Gastrocnemius medialis (tissue), 4 donors: ENCODE results near the gene TPD52L1. TPM values are rescaled to one million over a fixed set of nuclear protein-coding genes. Genes with fewer than 3 reads are reported as not detected.

ENCODE experiments used
- ATAC-seq, 2 donors: fragments of 150-250 bp; one replicate each; pipeline ENCODE4 v1.9.1; 2016
- DNase-seq, 2 donors: peaks; one replicate each; pipeline ENCODE4 v3.0.0-alpha.2; 2019
- H3K27ac ChIP-seq, 4 donors: fragments of 200-600 bp; sonication (generic); 1 replicate in 1 of 4; 2 replicates in 3 of 4; pipeline ENCODE4 v1.5.1; 2016 to 2018; ENCODE audit warnings: mild to moderate bottlenecking in 2 of 4, moderate library complexity in 1 of 4
- H3K27me3 ChIP-seq, 3 donors: fragments of 200-600 bp; sonication (generic) in 2 of 3; 1 replicate in 1 of 3; 2 replicates in 2 of 3; pipeline versions ENCODE4 v1.5.1 to v1.6.0; 2016 to 2019; ENCODE audit warnings: mild to moderate bottlenecking in 1 of 3, moderate library complexity in 1 of 3
- H3K36me3 ChIP-seq, 2 donors: fragments of 200-600 bp; sonication (generic) in 1 of 2; one replicate each; pipeline ENCODE4 v1.5.1; 2017 to 2018
- H3K4me1 ChIP-seq, 2 donors: fragments of 200-600 bp; sonication (generic) in 1 of 2; one replicate each; pipeline ENCODE4 v1.5.1; 2016 to 2017; ENCODE audit warnings: mild to moderate bottlenecking in 2 of 2
- H3K4me3 ChIP-seq, 4 donors: fragments of 200-600 bp; sonication (generic) in 3 of 4; 1 replicate in 1 of 4; 2 replicates in 3 of 4; pipeline ENCODE4 v1.5.1; 2016 to 2019; ENCODE audit warnings: mild to moderate bottlenecking in 2 of 4
- H3K9me3 ChIP-seq, 3 donors: fragments of 200-600 bp; sonication (generic) in 2 of 3; 1 replicate in 1 of 3; 2 replicates in 2 of 3; pipeline ENCODE4 v1.5.1; 2016 to 2019
- CTCF ChIP-seq, 5 experiments: fragments of 450-650 bp in 3 of 5; fragments of 200-600 bp in 2 of 5; sonication (generic) in 2 of 5; IDR thresholded peaks in 4 of 5; conservative IDR thresholded peaks in 1 of 5; 1 replicate in 4 of 5; 2 replicates in 1 of 5; pipeline ENCODE4 v1.5.1; 2016 to 2019; ENCODE audit warnings: antibody characterized with exemption in 5 of 5, mild to moderate bottlenecking in 3 of 5, moderate library complexity in 3 of 5
- POLR2A ChIP-seq, 2 donors: fragments of 450-650 bp; IDR thresholded peaks; one replicate each; pipeline ENCODE4 v1.6.1; 2017; ENCODE audit warnings: antibody characterized with exemption in 2 of 2, mild to moderate bottlenecking in 2 of 2, moderate library complexity in 2 of 2
- in situ Hi-C, 4 donors: fragments of 200-750 bp; cut with MboI; loops; one replicate each; pipeline versions ENCODE4 v1.15.0 to v1.8.0; 2017; ENCODE audit warnings: low sequenced_read_pairs in 4 of 4
- intact Hi-C: fragments of 100-400 bp; cut with DNase I; formaldehyde crosslinking; loops from one replicate; pipeline ENCODE4 v1.15.1; 2023; ENCODE audit warnings: low total_unique reads
- total RNA-seq, 4 donors: library from RNA; depleted of rRNA; stranded (reverse); fragments of >200 nt; gene quantifications; one replicate each; pipeline versions ENCODE4 v1.1.0 to v1.2.3, GENCODE V29; 2016

TPD52L1 gene
- total RNA-seq, 4 donors from 2014 or later: 47.6 to 152 (median 123) TPM

GRCh38 chr6:125300992-125301434 lies 147.4 kb downstream of the TPD52L1 start:
- ATAC-seq: peak; percentile 17 to 30

GRCh38 chr6:125301435-125302391 lies 148.1 kb downstream of the TPD52L1 start, which contains the start of gene HDDC2:
HDDC2 (minus strand) TSS chr6:125301967; CDS start chr6:125301932, 35 bp downstream.
- Histone ChIP-seq H3K4me1 (peaks cover 21 to 33% of the 10 kb centered on the region in 2 donors), H3K27ac (peak within 1 kb of the TSS; percentile 84 to 96 (median 93)), H3K9me3 (no peaks in the 10 kb centered on the region), H3K4me3 (peak within 1 kb of the TSS; percentile 72 to 90 (median 78)), H3K27me3 (no peaks in the 10 kb centered on the region), H3K36me3 (peaks cover 0 to 30% of the 10 kb centered on the region in 2 donors)
- DNase-seq (peak; percentile 43 to 64), ATAC-seq (peak; percentile 76 to 78)
- in situ Hi-C loops (loop anchor here (5.0 to 25.0 kb wide), 3 partner anchors 147 to 661 kb away; partner anchors contain the start of genes TPD52L1 (in 3 of the 4) and HINT3 (in 1 of the 4)), intact Hi-C loops (loop anchor here (2.0 to 10.0 kb wide), 3 partner anchors 109 to 337 kb away; partner anchors contain the start of genes RNF217 and TPD52L1)
- TF ChIP-seq POLR2A (IDR thresholded peaks at IDR 0.05) (peak; percentile 44 to 58), CTCF (IDR thresholded peaks at IDR 0.05 in 4 of 5, conservative IDR thresholded peaks at IDR 0.05 in 1 of 5) (peak in 1 of 5 experiments; percentile 23)

More at GRCh38 chr6:125300992-125301434, 147.4 kb downstream of the TPD52L1 start:
- in situ Hi-C loops: loop anchor here (5.0 to 25.0 kb wide), 3 partner anchors 146 to 661 kb away; partner anchors contain the start of genes TPD52L1 (in 3 of the 4) and HINT3 (in 1 of the 4)
- Histone ChIP-seq H3K27ac (peak overlapping the region; percentile 84 to 96 (median 93)), H3K4me3 (peak overlapping the region; percentile 72 to 90 (median 78)), H3K9me3 (no peaks in the 10 kb centered on the region), H3K4me1 (peaks cover 27 to 40% of the 10 kb centered on the region in 2 donors), H3K36me3 (peaks cover 0 to 35% of the 10 kb centered on the region in 2 donors), H3K27me3 (no peaks in the 10 kb centered on the region)
- intact Hi-C loops: loop anchor here (5.0 to 10.0 kb wide), 2 partner anchors 109 to 336 kb away; partner anchors contain the start of gene RNF217
- no peak for DNase-seq
- no peak for TF ChIP-seq CTCF (IDR thresholded peaks at IDR 0.05 in 4 of 5, conservative IDR thresholded peaks at IDR 0.05 in 1 of 5)
- no peak for TF ChIP-seq POLR2A (IDR thresholded peaks at IDR 0.05)

GRCh38 chr6:125302840-125303511 lies 149.4 kb downstream of the TPD52L1 start:
- intact Hi-C loops (loop anchor here (2.0 to 10.0 kb wide), 3 partner anchors 111 to 338 kb away; partner anchors contain the start of genes RNF217 and TPD52L1), in situ Hi-C loops (loop anchor here (5.0 to 25.0 kb wide), 3 partner anchors 148 to 659 kb away; partner anchors contain the start of genes TPD52L1 (in 3 of the 4) and HINT3 (in 1 of the 4))
- no peak for DNase-seq
- peak overlapping the region in 2 of 4 donors; percentile 93 for H3K27ac ChIP-seq
- TF ChIP-seq POLR2A (IDR thresholded peaks at IDR 0.05) (no peak), CTCF (IDR thresholded peaks at IDR 0.05 in 4 of 5, conservative IDR thresholded peaks at IDR 0.05 in 1 of 5) (no peak)
- no peak overlapping the region for H3K4me3 ChIP-seq
- peaks cover 0 to 17% of the 10 kb centered on the region in 2 donors for H3K36me3 ChIP-seq
- H3K9me3 ChIP-seq: no peaks in the 10 kb centered on the region
- ATAC-seq: no peak
- H3K27me3 ChIP-seq: no peaks in the 10 kb centered on the region
- peaks cover 18 to 27% of the 10 kb centered on the region in 2 donors for H3K4me1 ChIP-seq

GRCh38 chr6:125303512-125303854 lies 149.9 kb downstream of the TPD52L1 start:
- in situ Hi-C loops: loop anchor here (5.0 to 25.0 kb wide), 3 partner anchors 149 to 659 kb away; partner anchors contain the start of genes TPD52L1 (in 3 of the 4) and HINT3 (in 1 of the 4)
- Histone ChIP-seq H3K27me3 (no peaks in the 10 kb centered on the region), H3K9me3 (no peaks in the 10 kb centered on the region), H3K36me3 (peaks cover 0 to 13% of the 10 kb centered on the region in 2 donors), H3K4me1 (peaks cover 20 to 31% of the 10 kb centered on the region in 2 donors), H3K27ac (no peak overlapping the region), H3K4me3 (no peak overlapping the region)
- intact Hi-C loops: loop anchor here (2.0 to 10.0 kb wide), 3 partner anchors 111 to 339 kb away; partner anchors contain the start of genes RNF217 and TPD52L1
- DNase-seq (no peak), ATAC-seq (no peak)
- TF ChIP-seq CTCF (IDR thresholded peaks at IDR 0.05 in 4 of 5, conservative IDR thresholded peaks at IDR 0.05 in 1 of 5) (no peak), POLR2A (IDR thresholded peaks at IDR 0.05) (no peak)
